ENCODE results near the gene OR4D11. TPM values are rescaled to one million over a fixed set of nuclear protein-coding genes. Genes with fewer than 3 reads are reported as not detected.

The OR4D11 gene
- total and polyA plus RNA-seq, 9 of the 15 experiments (the other 6 are each of a cell fraction or from before 2014, with no cell fraction given) = not detected

DNA sequence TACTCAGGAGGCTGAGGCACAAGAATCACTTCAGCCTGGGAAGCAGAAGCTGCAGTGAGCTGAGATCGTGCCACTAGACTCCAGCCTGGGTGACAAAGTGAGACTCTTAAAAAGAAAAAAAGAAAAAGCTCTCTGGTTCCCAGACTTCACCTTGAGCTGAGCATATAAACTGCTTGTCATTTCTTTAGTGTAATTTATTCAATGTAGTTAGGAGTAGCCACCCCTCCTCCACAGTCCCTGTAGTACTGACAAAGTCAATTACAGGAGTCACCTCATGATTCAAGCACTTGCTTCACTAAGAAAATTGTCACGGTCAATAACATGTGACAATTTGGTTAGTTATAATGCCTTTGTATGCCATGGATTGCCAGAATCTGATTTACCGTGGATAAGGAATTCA lies 23.0 kb upstream of the OR4D11 start:
- intact Hi-C loops (cut with micrococcal nuclease) (no loop called here), in situ Hi-C loops (cut with MboI) (no loop called here)
- Histone ChIP-seq H3K36me3 (ENCODE audit: control insufficient read depth, insufficient read depth, low read length) (no peaks in the 10 kb centered on the region), H3K79me2 (ENCODE audit: control insufficient read depth, insufficient read depth, low read length) (no peaks in the 10 kb centered on the region), H3K27me3 (ENCODE audit: control insufficient read depth in 2 of 2, insufficient read depth in 2 of 2, low read length in 2 of 2) (peaks cover 2 to 17% of the 10 kb centered on the region in 2 experiments; a peak in 4 of 5 replicates), H3K9ac (ENCODE audit: insufficient read depth in 1 of 2, low read depth in 2 of 2, low read length in 2 of 2) (no peak overlapping the region), H3K9me1 (ENCODE audit: control insufficient read depth, insufficient read depth, low read length) (no peaks in the 10 kb centered on the region), H4K20me1 (replicated peaks; ENCODE audit: control insufficient read depth, insufficient read depth, low read length) (no peaks in the 10 kb centered on the region), H3K9me3 (replicated peaks; ENCODE audit: control insufficient read depth, insufficient read depth, low read depth, low read length) (no peaks in the 10 kb centered on the region), H3K4me2 (ENCODE audit: insufficient read depth, low read length) (no peak overlapping the region), H3K4me3 (no peak overlapping the region), H2AFZ (ENCODE audit: low read depth, low read length) (no peak overlapping the region), H3K4me1 (replicated peaks in 1 of 2; ENCODE audit: control insufficient read depth in 2 of 2, insufficient read depth in 2 of 2, low read length in 2 of 2) (no peaks in the 10 kb centered on the region), H3K27ac (ENCODE audit: extremely low read depth, low read depth, low read length) (no peak overlapping the region)
- ChIA-PET CTCF (ENCODE audit: low intra/inter-chr PET ratio) (no interaction called here), POLR2A (no interaction called here)
- DNase-seq (ENCODE audit: extremely low read depth in 1 of 4, low spot score in 3 of 4) (no peak), FAIRE-seq (no peak), ATAC-seq (no peak)
- BruUV-seq (replicated peaks) = no TSS peak
- 0% methylated on average over 3 of the region's 3 CpGs for WGBS (ENCODE audit: insufficient coverage, low coverage, missing lambda C conversion rate)
- TF ChIP-seq TRIM24 (IDR thresholded peaks at IDR 0.05) = no peak
- TF ChIP-seq, protein P1, sequence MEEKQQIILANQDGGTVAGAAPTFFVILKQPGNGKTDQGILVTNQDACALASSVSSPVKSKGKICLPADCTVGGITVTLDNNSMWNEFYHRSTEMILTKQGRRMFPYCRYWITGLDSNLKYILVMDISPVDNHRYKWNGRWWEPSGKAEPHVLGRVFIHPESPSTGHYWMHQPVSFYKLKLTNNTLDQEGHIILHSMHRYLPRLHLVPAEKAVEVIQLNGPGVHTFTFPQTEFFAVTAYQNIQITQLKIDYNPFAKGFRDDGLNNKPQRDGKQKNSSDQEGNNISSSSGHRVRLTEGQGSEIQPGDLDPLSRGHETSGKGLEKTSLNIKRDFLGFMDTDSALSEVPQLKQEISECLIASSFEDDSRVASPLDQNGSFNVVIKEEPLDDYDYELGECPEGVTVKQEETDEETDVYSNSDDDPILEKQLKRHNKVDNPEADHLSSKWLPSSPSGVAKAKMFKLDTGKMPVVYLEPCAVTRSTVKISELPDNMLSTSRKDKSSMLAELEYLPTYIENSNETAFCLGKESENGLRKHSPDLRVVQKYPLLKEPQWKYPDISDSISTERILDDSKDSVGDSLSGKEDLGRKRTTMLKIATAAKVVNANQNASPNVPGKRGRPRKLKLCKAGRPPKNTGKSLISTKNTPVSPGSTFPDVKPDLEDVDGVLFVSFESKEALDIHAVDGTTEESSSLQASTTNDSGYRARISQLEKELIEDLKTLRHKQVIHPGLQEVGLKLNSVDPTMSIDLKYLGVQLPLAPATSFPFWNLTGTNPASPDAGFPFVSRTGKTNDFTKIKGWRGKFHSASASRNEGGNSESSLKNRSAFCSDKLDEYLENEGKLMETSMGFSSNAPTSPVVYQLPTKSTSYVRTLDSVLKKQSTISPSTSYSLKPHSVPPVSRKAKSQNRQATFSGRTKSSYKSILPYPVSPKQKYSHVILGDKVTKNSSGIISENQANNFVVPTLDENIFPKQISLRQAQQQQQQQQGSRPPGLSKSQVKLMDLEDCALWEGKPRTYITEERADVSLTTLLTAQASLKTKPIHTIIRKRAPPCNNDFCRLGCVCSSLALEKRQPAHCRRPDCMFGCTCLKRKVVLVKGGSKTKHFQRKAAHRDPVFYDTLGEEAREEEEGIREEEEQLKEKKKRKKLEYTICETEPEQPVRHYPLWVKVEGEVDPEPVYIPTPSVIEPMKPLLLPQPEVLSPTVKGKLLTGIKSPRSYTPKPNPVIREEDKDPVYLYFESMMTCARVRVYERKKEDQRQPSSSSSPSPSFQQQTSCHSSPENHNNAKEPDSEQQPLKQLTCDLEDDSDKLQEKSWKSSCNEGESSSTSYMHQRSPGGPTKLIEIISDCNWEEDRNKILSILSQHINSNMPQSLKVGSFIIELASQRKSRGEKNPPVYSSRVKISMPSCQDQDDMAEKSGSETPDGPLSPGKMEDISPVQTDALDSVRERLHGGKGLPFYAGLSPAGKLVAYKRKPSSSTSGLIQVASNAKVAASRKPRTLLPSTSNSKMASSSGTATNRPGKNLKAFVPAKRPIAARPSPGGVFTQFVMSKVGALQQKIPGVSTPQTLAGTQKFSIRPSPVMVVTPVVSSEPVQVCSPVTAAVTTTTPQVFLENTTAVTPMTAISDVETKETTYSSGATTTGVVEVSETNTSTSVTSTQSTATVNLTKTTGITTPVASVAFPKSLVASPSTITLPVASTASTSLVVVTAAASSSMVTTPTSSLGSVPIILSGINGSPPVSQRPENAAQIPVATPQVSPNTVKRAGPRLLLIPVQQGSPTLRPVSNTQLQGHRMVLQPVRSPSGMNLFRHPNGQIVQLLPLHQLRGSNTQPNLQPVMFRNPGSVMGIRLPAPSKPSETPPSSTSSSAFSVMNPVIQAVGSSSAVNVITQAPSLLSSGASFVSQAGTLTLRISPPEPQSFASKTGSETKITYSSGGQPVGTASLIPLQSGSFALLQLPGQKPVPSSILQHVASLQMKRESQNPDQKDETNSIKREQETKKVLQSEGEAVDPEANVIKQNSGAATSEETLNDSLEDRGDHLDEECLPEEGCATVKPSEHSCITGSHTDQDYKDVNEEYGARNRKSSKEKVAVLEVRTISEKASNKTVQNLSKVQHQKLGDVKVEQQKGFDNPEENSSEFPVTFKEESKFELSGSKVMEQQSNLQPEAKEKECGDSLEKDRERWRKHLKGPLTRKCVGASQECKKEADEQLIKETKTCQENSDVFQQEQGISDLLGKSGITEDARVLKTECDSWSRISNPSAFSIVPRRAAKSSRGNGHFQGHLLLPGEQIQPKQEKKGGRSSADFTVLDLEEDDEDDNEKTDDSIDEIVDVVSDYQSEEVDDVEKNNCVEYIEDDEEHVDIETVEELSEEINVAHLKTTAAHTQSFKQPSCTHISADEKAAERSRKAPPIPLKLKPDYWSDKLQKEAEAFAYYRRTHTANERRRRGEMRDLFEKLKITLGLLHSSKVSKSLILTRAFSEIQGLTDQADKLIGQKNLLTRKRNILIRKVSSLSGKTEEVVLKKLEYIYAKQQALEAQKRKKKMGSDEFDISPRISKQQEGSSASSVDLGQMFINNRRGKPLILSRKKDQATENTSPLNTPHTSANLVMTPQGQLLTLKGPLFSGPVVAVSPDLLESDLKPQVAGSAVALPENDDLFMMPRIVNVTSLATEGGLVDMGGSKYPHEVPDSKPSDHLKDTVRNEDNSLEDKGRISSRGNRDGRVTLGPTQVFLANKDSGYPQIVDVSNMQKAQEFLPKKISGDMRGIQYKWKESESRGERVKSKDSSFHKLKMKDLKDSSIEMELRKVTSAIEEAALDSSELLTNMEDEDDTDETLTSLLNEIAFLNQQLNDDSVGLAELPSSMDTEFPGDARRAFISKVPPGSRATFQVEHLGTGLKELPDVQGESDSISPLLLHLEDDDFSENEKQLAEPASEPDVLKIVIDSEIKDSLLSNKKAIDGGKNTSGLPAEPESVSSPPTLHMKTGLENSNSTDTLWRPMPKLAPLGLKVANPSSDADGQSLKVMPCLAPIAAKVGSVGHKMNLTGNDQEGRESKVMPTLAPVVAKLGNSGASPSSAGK (IDR thresholded peaks at IDR 0.05) = no peak
- TF ChIP-seq, protein P2, sequence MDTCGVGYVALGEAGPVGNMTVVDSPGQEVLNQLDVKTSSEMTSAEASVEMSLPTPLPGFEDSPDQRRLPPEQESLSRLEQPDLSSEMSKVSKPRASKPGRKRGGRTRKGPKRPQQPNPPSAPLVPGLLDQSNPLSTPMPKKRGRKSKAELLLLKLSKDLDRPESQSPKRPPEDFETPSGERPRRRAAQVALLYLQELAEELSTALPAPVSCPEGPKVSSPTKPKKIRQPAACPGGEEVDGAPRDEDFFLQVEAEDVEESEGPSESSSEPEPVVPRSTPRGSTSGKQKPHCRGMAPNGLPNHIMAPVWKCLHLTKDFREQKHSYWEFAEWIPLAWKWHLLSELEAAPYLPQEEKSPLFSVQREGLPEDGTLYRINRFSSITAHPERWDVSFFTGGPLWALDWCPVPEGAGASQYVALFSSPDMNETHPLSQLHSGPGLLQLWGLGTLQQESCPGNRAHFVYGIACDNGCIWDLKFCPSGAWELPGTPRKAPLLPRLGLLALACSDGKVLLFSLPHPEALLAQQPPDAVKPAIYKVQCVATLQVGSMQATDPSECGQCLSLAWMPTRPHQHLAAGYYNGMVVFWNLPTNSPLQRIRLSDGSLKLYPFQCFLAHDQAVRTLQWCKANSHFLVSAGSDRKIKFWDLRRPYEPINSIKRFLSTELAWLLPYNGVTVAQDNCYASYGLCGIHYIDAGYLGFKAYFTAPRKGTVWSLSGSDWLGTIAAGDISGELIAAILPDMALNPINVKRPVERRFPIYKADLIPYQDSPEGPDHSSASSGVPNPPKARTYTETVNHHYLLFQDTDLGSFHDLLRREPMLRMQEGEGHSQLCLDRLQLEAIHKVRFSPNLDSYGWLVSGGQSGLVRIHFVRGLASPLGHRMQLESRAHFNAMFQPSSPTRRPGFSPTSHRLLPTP (IDR thresholded peaks at IDR 0.05; ENCODE audit: borderline replicate concordance, extremely low read depth, insufficient read length) = no peak
- TF ChIP-seq CREB1 (IDR thresholded peaks at IDR 0.05) = no peak
- no peak for TF ChIP-seq CREB1 (CRISPR knock-in tag; IDR thresholded peaks at IDR 0.05)
- TF ChIP-seq GTF2A2 (tag; IDR thresholded peaks at IDR 0.05) = no peak
- TF ChIP-seq, protein P3, sequence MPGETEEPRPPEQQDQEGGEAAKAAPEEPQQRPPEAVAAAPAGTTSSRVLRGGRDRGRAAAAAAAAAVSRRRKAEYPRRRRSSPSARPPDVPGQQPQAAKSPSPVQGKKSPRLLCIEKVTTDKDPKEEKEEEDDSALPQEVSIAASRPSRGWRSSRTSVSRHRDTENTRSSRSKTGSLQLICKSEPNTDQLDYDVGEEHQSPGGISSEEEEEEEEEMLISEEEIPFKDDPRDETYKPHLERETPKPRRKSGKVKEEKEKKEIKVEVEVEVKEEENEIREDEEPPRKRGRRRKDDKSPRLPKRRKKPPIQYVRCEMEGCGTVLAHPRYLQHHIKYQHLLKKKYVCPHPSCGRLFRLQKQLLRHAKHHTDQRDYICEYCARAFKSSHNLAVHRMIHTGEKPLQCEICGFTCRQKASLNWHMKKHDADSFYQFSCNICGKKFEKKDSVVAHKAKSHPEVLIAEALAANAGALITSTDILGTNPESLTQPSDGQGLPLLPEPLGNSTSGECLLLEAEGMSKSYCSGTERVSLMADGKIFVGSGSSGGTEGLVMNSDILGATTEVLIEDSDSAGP (CRISPR knock-in tag; IDR thresholded peaks at IDR 0.05) = no peak

All from K562 (cell line).